ENCODE data around the gene UCP3. TPM values are rescaled to one million over a fixed set of nuclear protein-coding genes. Genes with fewer than 3 reads are reported as not detected.

UCP3 gene
- total and polyA plus RNA-seq, 2 donors (not counting 1 experiment from before 2014, with no cell fraction given): 8.9 to 11.0 TPM

DNA sequence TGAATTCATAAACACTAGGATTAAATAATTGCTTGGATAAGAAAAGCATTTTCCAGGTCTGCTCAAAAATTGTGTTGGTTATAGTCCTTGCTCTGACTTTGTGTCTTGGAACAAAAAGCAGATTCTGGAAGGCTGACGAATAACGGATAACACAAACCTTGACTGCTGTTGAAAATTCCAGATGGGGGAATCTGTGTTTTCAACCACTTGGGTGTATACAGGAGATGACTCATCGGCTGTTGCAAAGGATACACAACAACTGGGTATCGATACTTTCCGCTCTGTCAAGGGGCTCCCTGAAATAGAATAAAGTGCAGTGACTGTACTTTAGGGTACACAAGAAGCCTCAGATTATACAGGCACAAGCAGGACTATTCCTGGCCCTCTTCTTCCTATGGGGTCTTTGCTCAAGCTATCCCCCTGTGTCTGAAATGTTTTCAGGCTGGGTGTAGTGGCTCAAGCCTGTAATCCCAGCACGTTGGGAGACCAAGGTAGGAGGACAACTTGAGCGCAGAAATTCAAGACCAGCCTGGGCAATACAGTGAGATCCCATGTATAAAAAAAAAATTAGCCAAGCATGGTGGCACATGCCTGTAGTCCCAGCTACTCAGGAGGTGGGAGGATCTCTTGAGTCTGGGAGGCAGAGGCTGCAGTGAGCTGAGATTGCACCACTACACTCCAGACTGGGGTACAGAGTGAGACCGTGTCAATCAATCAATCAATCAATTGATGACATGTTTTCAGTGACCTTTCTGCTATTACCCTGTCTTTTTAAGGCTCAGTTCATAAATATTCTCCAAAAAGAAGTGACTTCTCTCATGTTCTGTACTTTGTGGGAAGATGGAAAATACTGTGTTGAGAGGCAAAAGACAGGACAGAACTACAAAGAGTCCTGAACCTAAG, 48.6 kb upstream of the UCP3 start:
- WGBS (ENCODE audit: insufficient coverage): 98% methylated on average over 5 of the region's 8 CpGs
- POLR2A ChIA-PET: interaction anchor here (0.7 kb wide), 1 partner anchor 1177 kb away, joined by 6 read pairs; no protein-coding TSS in a partner anchor

DNA sequence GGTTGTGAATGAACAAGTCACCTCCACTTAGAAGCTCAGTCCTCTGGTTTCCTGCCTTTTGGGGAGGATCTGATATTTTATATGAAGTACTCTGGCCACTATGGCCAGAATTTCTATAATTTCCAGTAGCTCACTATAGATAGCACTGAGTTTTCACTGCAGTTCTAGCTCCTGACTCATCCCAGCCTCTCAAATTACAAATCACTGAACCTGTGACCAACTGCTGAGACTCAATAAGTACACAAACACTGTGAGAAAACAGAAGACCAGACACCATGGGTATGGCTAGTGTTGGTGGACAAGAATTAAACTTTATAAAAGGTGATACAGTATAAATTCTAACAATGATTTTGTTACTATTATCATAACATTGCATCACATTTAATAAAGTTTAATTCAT, 47.1 kb upstream of the UCP3 start:
- H3K27ac Mint-ChIP-seq: no peak overlapping the region
- POLR2A ChIA-PET: no interaction called here
- TF ChIP-seq EZH2 (IDR thresholded peaks at IDR 0.05; ENCODE audit: borderline replicate concordance, insufficient read depth, low read depth, low read length, poor library complexity, severe bottlenecking): no peak
- TF ChIP-seq, protein P1, sequence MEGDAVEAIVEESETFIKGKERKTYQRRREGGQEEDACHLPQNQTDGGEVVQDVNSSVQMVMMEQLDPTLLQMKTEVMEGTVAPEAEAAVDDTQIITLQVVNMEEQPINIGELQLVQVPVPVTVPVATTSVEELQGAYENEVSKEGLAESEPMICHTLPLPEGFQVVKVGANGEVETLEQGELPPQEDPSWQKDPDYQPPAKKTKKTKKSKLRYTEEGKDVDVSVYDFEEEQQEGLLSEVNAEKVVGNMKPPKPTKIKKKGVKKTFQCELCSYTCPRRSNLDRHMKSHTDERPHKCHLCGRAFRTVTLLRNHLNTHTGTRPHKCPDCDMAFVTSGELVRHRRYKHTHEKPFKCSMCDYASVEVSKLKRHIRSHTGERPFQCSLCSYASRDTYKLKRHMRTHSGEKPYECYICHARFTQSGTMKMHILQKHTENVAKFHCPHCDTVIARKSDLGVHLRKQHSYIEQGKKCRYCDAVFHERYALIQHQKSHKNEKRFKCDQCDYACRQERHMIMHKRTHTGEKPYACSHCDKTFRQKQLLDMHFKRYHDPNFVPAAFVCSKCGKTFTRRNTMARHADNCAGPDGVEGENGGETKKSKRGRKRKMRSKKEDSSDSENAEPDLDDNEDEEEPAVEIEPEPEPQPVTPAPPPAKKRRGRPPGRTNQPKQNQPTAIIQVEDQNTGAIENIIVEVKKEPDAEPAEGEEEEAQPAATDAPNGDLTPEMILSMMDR (IDR thresholded peaks at IDR 0.05): no peak

More for the DNA sequence above, 48.6 kb upstream of the UCP3 start:
- Mint-ChIP-seq H3K4me3 (no peak overlapping the region), H3K9me3 (ENCODE audit: insufficient read depth) (no peaks in the 10 kb centered on the region), H3K27me3 (no peaks in the 10 kb centered on the region), H3K4me1 (peaks cover 3% of the 10 kb centered on the region), H3K27ac (no peak overlapping the region)
- H2AFZ ChIP-seq (ENCODE audit: insufficient read depth, low read depth, low read length, poor library complexity, severe bottlenecking): no peak overlapping the region
- no peak for ATAC-seq (ENCODE audit: low read depth)
- no peak for DNase-seq
- H3K9ac ChIP-seq (ENCODE audit: low read length): no peak overlapping the region
- TF ChIP-seq, protein P1 (IDR thresholded peaks at IDR 0.05): no peak
- H3K4me1 ChIP-seq (ENCODE audit: control insufficient read depth in 2 of 2, insufficient read depth in 2 of 2, low read length in 2 of 2): no peaks in the 10 kb centered on the region
- no peaks in the 10 kb centered on the region for H4K20me1 ChIP-seq (ENCODE audit: control insufficient read depth, insufficient read depth, low read length, poor library complexity, severe bottlenecking)
- intact Hi-C loops (cut with micrococcal nuclease): no loop called here
- CTCF ChIA-PET: no interaction called here
- H3K4me3 ChIP-seq (ENCODE audit: control extremely low read depth in 1 of 5, extremely low read depth in 1 of 5, insufficient read depth in 1 of 5, low read depth in 2 of 5, low read length in 4 of 5): no peak overlapping the region
- no peak overlapping the region for H3K27ac ChIP-seq (ENCODE audit: low read length in 2 of 2)
- H3K27me3 ChIP-seq (replicated peaks in 1 of 4; ENCODE audit: control extremely low read depth in 1 of 4, control insufficient read depth in 3 of 4, insufficient read depth in 4 of 4, low read length in 3 of 4): no peaks in the 10 kb centered on the region
- peaks cover 8 to 31% of the 10 kb centered on the region in 2 experiments for H3K36me3 ChIP-seq (replicated peaks in 1 of 2; ENCODE audit: control extremely low read depth in 1 of 2, control insufficient read depth in 1 of 2, extremely low read depth in 1 of 2, insufficient read depth in 2 of 2, low read length in 1 of 2)
- H3K79me2 ChIP-seq (ENCODE audit: control insufficient read depth, insufficient read depth, low read length): peaks cover 4% of the 10 kb centered on the region
- H3K4me2 ChIP-seq (replicated peaks; ENCODE audit: low read depth, low read length, poor library complexity, severe bottlenecking): no peak overlapping the region
- H3K9me3 ChIP-seq (ENCODE audit: control extremely low read depth in 1 of 3, control insufficient read depth in 2 of 3, insufficient read depth in 1 of 3, low read length in 2 of 3): no peaks in the 10 kb centered on the region

More for the DNA sequence above, 47.1 kb upstream of the UCP3 start:
- Mint-ChIP-seq H3K9me3 (ENCODE audit: insufficient read depth) (no peaks in the 10 kb centered on the region), H3K4me3 (no peak overlapping the region), H3K4me1 (no peaks in the 10 kb centered on the region), H3K27me3 (no peaks in the 10 kb centered on the region)
- intact Hi-C loops (cut with micrococcal nuclease): no loop called here
- CTCF ChIA-PET: no interaction called here
- Histone ChIP-seq H3K4me1 (ENCODE audit: control insufficient read depth in 2 of 2, insufficient read depth in 2 of 2, low read length in 2 of 2) (no peaks in the 10 kb centered on the region), H3K9me3 (ENCODE audit: control extremely low read depth in 1 of 3, control insufficient read depth in 2 of 3, insufficient read depth in 1 of 3, low read length in 2 of 3) (no peaks in the 10 kb centered on the region), H4K20me1 (ENCODE audit: control insufficient read depth, insufficient read depth, low read length, poor library complexity, severe bottlenecking) (no peaks in the 10 kb centered on the region), H3K36me3 (replicated peaks in 1 of 2; ENCODE audit: control extremely low read depth in 1 of 2, control insufficient read depth in 1 of 2, extremely low read depth in 1 of 2, insufficient read depth in 2 of 2, low read length in 1 of 2) (peaks cover 9 to 34% of the 10 kb centered on the region in 2 experiments), H3K79me2 (ENCODE audit: control insufficient read depth, insufficient read depth, low read length) (peaks cover 4% of the 10 kb centered on the region), H3K9ac (ENCODE audit: low read length) (no peak overlapping the region), H3K27me3 (replicated peaks in 1 of 4; ENCODE audit: control extremely low read depth in 1 of 4, control insufficient read depth in 3 of 4, insufficient read depth in 4 of 4, low read length in 3 of 4) (no peaks in the 10 kb centered on the region), H3K4me2 (replicated peaks; ENCODE audit: low read depth, low read length, poor library complexity, severe bottlenecking) (no peak overlapping the region), H2AFZ (ENCODE audit: insufficient read depth, low read depth, low read length, poor library complexity, severe bottlenecking) (no peak overlapping the region), H3K27ac (ENCODE audit: low read length in 2 of 2) (no peak overlapping the region), H3K4me3 (ENCODE audit: control extremely low read depth in 1 of 5, extremely low read depth in 1 of 5, insufficient read depth in 1 of 5, low read depth in 2 of 5, low read length in 4 of 5) (no peak overlapping the region)
- ATAC-seq (ENCODE audit: low read depth): no peak
- DNase-seq: no peak

All from B cell (primary cell).